Smooth muscle cell of the brain vasculature (primary cell): ENCODE data around the gene NR2C2AP.
"Not testable (repeated sequence)": the region's sequence is repeated elsewhere in the genome, so short reads cannot be mapped to it uniquely, and the experiment has no call there.

Experiments
- DNase-seq: peaks from one replicate; pipeline ENCODE4 v3.0.0-alpha.2; 2012; ENCODE audit warnings: low read depth, low spot score

Gene NR2C2AP

GRCh38 chr19:19203012-19203856, at the start of gene NR2C2AP:
TSS of gene NR2C2AP (minus strand) at chr19:19203414. CDS start at chr19:19203060, 354 bp downstream.
- DNase-seq: peak; percentile 72

GRCh38 chr19:19250196-19250801, 47.1 kb upstream of the NR2C2AP start:
- no peak for DNase-seq

GRCh38 chr19:19240476-19240875, 37.3 kb upstream of the NR2C2AP start:
- DNase-seq: no peak

- DNase-seq: no peak
Observed at GRCh38 chr19:19239675-19240074, 36.5 kb upstream of the NR2C2AP start.

GRCh38 chr19:19238126-19238894, 35.1 kb upstream of the NR2C2AP start:
- no peak for DNase-seq

GRCh38 chr19:19236173-19236572, 33.0 kb upstream of the NR2C2AP start:
- DNase-seq: no peak

- DNase-seq: no peak
Observed at GRCh38 chr19:19234220-19234816, 31.1 kb upstream of the NR2C2AP start.

- DNase-seq: no peak
Observed at GRCh38 chr19:19232261-19232721, 29.1 kb upstream of the NR2C2AP start.

- DNase-seq: no peak
Observed at GRCh38 chr19:19230999-19231398, 27.8 kb upstream of the NR2C2AP start.

GRCh38 chr19:19229701-19230100, 26.5 kb upstream of the NR2C2AP start:
- DNase-seq: no peak

GRCh38 chr19:19227217-19227616, 24.0 kb upstream of the NR2C2AP start:
- DNase-seq: no peak

GRCh38 chr19:19226663-19227062, 23.4 kb upstream of the NR2C2AP start:
- DNase-seq: no peak

GRCh38 chr19:19226204-19226603, 23.0 kb upstream of the NR2C2AP start:
- no peak for DNase-seq

- no peak for DNase-seq
Observed at GRCh38 chr19:19224852-19225494, 21.8 kb upstream of the NR2C2AP start.

- DNase-seq: no peak
Observed at GRCh38 chr19:19224150-19224851, 21.1 kb upstream of the NR2C2AP start.

- DNase-seq: no peak
Observed at GRCh38 chr19:19223636-19224035, 20.4 kb upstream of the NR2C2AP start.

- DNase-seq: no peak
Observed at GRCh38 chr19:19223060-19223459, 19.8 kb upstream of the NR2C2AP start.

- not testable (repeated sequence) for DNase-seq
Observed at GRCh38 chr19:19221000-19221399, 17.8 kb upstream of the NR2C2AP start.

GRCh38 chr19:19218911-19219310, 15.7 kb upstream of the NR2C2AP start:
- DNase-seq: no peak

GRCh38 chr19:19217099-19217498, 13.9 kb upstream of the NR2C2AP start:
- no peak for DNase-seq

- DNase-seq: no peak
Observed at GRCh38 chr19:19215792-19216191, 12.6 kb upstream of the NR2C2AP start.
